Glutamatergic neuron (in vitro differentiated cells): ENCODE data around the gene SRGAP1. TPM values are rescaled to one million over a fixed set of nuclear protein-coding genes. Genes with fewer than 3 reads are reported as not detected.

Experiments
- DNase-seq: peaks from one replicate; pipeline ENCODE4 v3.0.0; 2022
- H3K27ac Mint-ChIP-seq: one replicate; pipeline ENCODE4 v1.8.0; 2020; ENCODE audit warnings: mild to moderate bottlenecking, mixed read lengths, inconsistent platforms; ENCODE audit not compliant: unreplicated experiment
- H3K27me3 Mint-ChIP-seq: one replicate; pipeline ENCODE4 v1.8.0; 2020; ENCODE audit warnings: mild to moderate bottlenecking, moderate library complexity, mixed read lengths, inconsistent platforms; ENCODE audit not compliant: unreplicated experiment
- H3K36me3 Mint-ChIP-seq: one replicate; pipeline ENCODE4 v1.8.0; 2020; ENCODE audit warnings: mild to moderate bottlenecking, mixed read lengths, inconsistent platforms; ENCODE audit not compliant: unreplicated experiment
- H3K4me1 Mint-ChIP-seq: one replicate; pipeline ENCODE4 v1.8.0; 2020; ENCODE audit warnings: mild to moderate bottlenecking, low read depth, mixed read lengths, inconsistent platforms; ENCODE audit not compliant: unreplicated experiment
- H3K4me3 Mint-ChIP-seq: one replicate; pipeline ENCODE4 v1.8.0; 2020; ENCODE audit warnings: mild to moderate bottlenecking, mixed read lengths, inconsistent platforms; ENCODE audit not compliant: unreplicated experiment
- H3K9me3 Mint-ChIP-seq: one replicate; pipeline ENCODE4 v1.8.0; 2020; ENCODE audit warnings: mild to moderate bottlenecking, moderate library complexity, mixed read lengths, inconsistent platforms; ENCODE audit not compliant: unreplicated experiment
- CTCF ChIP-seq: fragments of 200-600 bp; sonication (generic); IDR thresholded peaks from one replicate; pipeline ENCODE4 v1.5.0; 2021; ENCODE audit not compliant: partially characterized antibody, unreplicated experiment
- total RNA-seq: library from RNA; stranded (reverse); fragmentation: NEBNext Ultra II Directional; extraction: Animal tissue kit (Norgen Biotek cat#: 25700); gene quantifications from one replicate; pipeline ENCODE4 v1.2.1, GENCODE V29; 2021; ENCODE audit not compliant: unreplicated experiment

Gene SRGAP1
- total RNA-seq, 1 donor from 2014 or later: 52.0 TPM

GRCh38 chr12:63967358-63968145 lies 123.1 kb downstream of the SRGAP1 start:
- Mint-ChIP-seq H3K9me3 (no peaks in the 10 kb centered on the region), H3K36me3 (no peaks in the 10 kb centered on the region), H3K27me3 (peaks cover 2% of the 10 kb centered on the region), H3K27ac (no peak overlapping the region), H3K4me3 (no peak overlapping the region), H3K4me1 (peaks cover 7% of the 10 kb centered on the region)
- no peak for TF ChIP-seq CTCF
- no peak for DNase-seq

GRCh38 chr12:63968673-63969072 lies 124.2 kb downstream of the SRGAP1 start:
- no peak overlapping the region for H3K27ac Mint-ChIP-seq
- no peaks in the 10 kb centered on the region for H3K9me3 Mint-ChIP-seq
- no peak for DNase-seq
- H3K4me1 Mint-ChIP-seq: peaks cover 7% of the 10 kb centered on the region
- H3K4me3 Mint-ChIP-seq: no peak overlapping the region
- no peaks in the 10 kb centered on the region for H3K36me3 Mint-ChIP-seq
- H3K27me3 Mint-ChIP-seq: peaks cover 2% of the 10 kb centered on the region
- TF ChIP-seq CTCF: no peak

- Mint-ChIP-seq H3K36me3 (no peaks in the 10 kb centered on the region), H3K27me3 (no peaks in the 10 kb centered on the region), H3K4me1 (peaks cover 11% of the 10 kb centered on the region), H3K4me3 (no peak overlapping the region), H3K9me3 (no peaks in the 10 kb centered on the region), H3K27ac (no peak overlapping the region)
- no peak for DNase-seq
- no peak for TF ChIP-seq CTCF
Observed at GRCh38 chr12:63976902-63977395, 132.4 kb downstream of the SRGAP1 start.

- H3K4me1 Mint-ChIP-seq: peaks cover 11% of the 10 kb centered on the region
- H3K27me3 Mint-ChIP-seq: no peaks in the 10 kb centered on the region
- no peak overlapping the region for H3K4me3 Mint-ChIP-seq
- H3K27ac Mint-ChIP-seq: no peak overlapping the region
- H3K9me3 Mint-ChIP-seq: no peaks in the 10 kb centered on the region
- no peak for DNase-seq
- H3K36me3 Mint-ChIP-seq: no peaks in the 10 kb centered on the region
- no peak for TF ChIP-seq CTCF
Observed at GRCh38 chr12:63977441-63977840, 132.9 kb downstream of the SRGAP1 start.

GRCh38 chr12:63978519-63978918 lies 134.0 kb downstream of the SRGAP1 start:
- Mint-ChIP-seq H3K4me1 (peaks cover 12% of the 10 kb centered on the region), H3K36me3 (no peaks in the 10 kb centered on the region), H3K27me3 (no peaks in the 10 kb centered on the region), H3K4me3 (no peak overlapping the region), H3K9me3 (peaks cover 2% of the 10 kb centered on the region), H3K27ac (no peak overlapping the region)
- no peak for DNase-seq
- TF ChIP-seq CTCF: no peak
